ENCODE measurements around the gene SNCAIP. TPM values are rescaled to one million over a fixed set of nuclear protein-coding genes. Genes with fewer than 3 reads are reported as not detected.

Gene SNCAIP
- total and polyA plus RNA-seq, 2 experiments from 2014 or later, result 6.1 to 11.9 TPM

GRCh38 chr5:122469384-122469919 lies 157.4 kb downstream of the SNCAIP start:
- Histone ChIP-seq H3K79me2 (replicated peaks; ENCODE audit: insufficient read depth) (no peaks in the 10 kb centered on the region), H3K27me3 (ENCODE audit: insufficient read depth) (no peaks in the 10 kb centered on the region), H3F3A (replicated peaks; ENCODE audit: low read depth) (no peaks in the 10 kb centered on the region), H3K4me1 (ENCODE audit: insufficient read depth) (peaks cover 55% of the 10 kb centered on the region), H3K27ac (ENCODE audit: low read depth) (no peak overlapping the region), H3K36me3 (ENCODE audit: insufficient read depth) (no peaks in the 10 kb centered on the region), H2AFZ (no peak overlapping the region), H3K4me2 (no peak overlapping the region), H3K9me2 (ENCODE audit: insufficient read depth) (no peaks in the 10 kb centered on the region), H4K20me1 (replicated peaks; ENCODE audit: insufficient read depth) (no peaks in the 10 kb centered on the region), H3K4me3 (no peak overlapping the region)
- TF ChIP-seq CREB1 (CRISPR knock-in tag; IDR thresholded peaks at IDR 0.05; ENCODE audit: low read depth), result no peak
- TF ChIP-seq ZNF462 (CRISPR knock-in tag; IDR thresholded peaks at IDR 0.05), result no peak
- no peak for TF ChIP-seq ETS1 (IDR thresholded peaks at IDR 0.05)
- TF ChIP-seq EZH2phosphoT487 (IDR thresholded peaks at IDR 0.05; ENCODE audit: unreplicated experiment), result no peak
- TF ChIP-seq ZNF114 (CRISPR knock-in tag; IDR thresholded peaks at IDR 0.05), result no peak
- no peak for TF ChIP-seq ZNF331 (CRISPR knock-in tag; IDR thresholded peaks at IDR 0.05; ENCODE audit: low read depth)
- ATAC-seq (no peak), DNase-seq (ENCODE audit: low spot score) (no peak)
- H3K27me3 Mint-ChIP-seq (ENCODE audit: insufficient read depth, low read depth, poor library complexity), result peaks cover 7% of the 10 kb centered on the region
- H3K4me3 Mint-ChIP-seq, result no peak overlapping the region
- H3K9me3 Mint-ChIP-seq, result no peaks in the 10 kb centered on the region; the same call in 2 of the 3 replicates
- H3K36me3 Mint-ChIP-seq (ENCODE audit: low read depth), result peaks cover 7% of the 10 kb centered on the region; the same call in 2 of the 3 replicates
- peaks cover 63% of the 10 kb centered on the region for H3K4me1 Mint-ChIP-seq
- no peak overlapping the region; the same call in 1 of the 2 replicates for H3K27ac Mint-ChIP-seq

Measured in GM23338 (cell line).